ENCODE measurements around the gene SUPT7L.

GRCh38 chr2:27638709-27639108, 24.7 kb downstream of the SUPT7L start:
- TF ChIP-seq TAF1 (conservative IDR thresholded peaks at IDR 0.05), result no peak
- no peak for TF ChIP-seq FOXA1 (IDR thresholded peaks at IDR 0.05)
